ENCODE data around the gene DHRS4. TPM values are rescaled to one million over a fixed set of nuclear protein-coding genes. Genes with fewer than 3 reads are reported as not detected.

The DHRS4 gene
- total and polyA plus RNA-seq, 2 of the 13 experiments (the other 11 are each of a cell fraction or from before 2014, with no cell fraction given): 23.9 to 45.1 TPM

GRCh38 chr14:23951590-23952201 is 1.9 kb upstream of the DHRS4 start (continued):
- TF ChIP-seq ZFP91 (CRISPR knock-in tag; IDR thresholded peaks at IDR 0.05; ENCODE audit: borderline replicate concordance) (peak; percentile 55; the same call in 1 of the 2 replicates), ZNF12 (CRISPR knock-in tag; IDR thresholded peaks at IDR 0.05) (no peak), ZSCAN12 (CRISPR knock-in tag; IDR thresholded peaks at IDR 0.05) (no peak), MAZ (IDR thresholded peaks at IDR 0.05; ENCODE audit: borderline replicate concordance, low read depth, low read length) (no peak), MAZ (CRISPR knock-in tag; IDR thresholded peaks at IDR 0.05; ENCODE audit: low read depth) (no peak), ZNF782 (CRISPR knock-in tag; IDR thresholded peaks at IDR 0.05; ENCODE audit: borderline replicate concordance) (peak; percentile 58; the same call in 1 of the 2 replicates), CBX1 (IDR thresholded peaks at IDR 0.05; ENCODE audit: low read depth) (no peak), XRCC5 (optimal IDR thresholded peaks at IDR 0.05; ENCODE audit: low read length) (peak; percentile 54), USF2 (IDR thresholded peaks at IDR 0.05; ENCODE audit: low read depth, low read length) (no peak), USF2 (CRISPR knock-in tag; IDR thresholded peaks at IDR 0.05; ENCODE audit: borderline replicate concordance) (no peak), RXRA (CRISPR knock-in tag; IDR thresholded peaks at IDR 0.05) (peak; percentile 22; the same call in 1 of the 2 replicates), ZNF780A (CRISPR knock-in tag; IDR thresholded peaks at IDR 0.05) (no peak), GMEB2 (CRISPR knock-in tag; IDR thresholded peaks at IDR 0.05; ENCODE audit: low read depth) (no peak), ZNF331 (CRISPR knock-in tag; IDR thresholded peaks at IDR 0.05) (peak; percentile 55), ZNF687 (CRISPR knock-in tag; IDR thresholded peaks at IDR 0.05) (peak; percentile 74), AGO2 (optimal IDR thresholded peaks at IDR 0.05; ENCODE audit: low read depth, low read length) (no peak), ZNF333 (CRISPR knock-in tag; IDR thresholded peaks at IDR 0.05; ENCODE audit: borderline replicate concordance) (no peak), FOXC1 (CRISPR knock-in tag; IDR thresholded peaks at IDR 0.05; ENCODE audit: borderline replicate concordance) (0 out of 2 replicates have a peak, but pooled peaks have one; percentile 78), SOX5 (CRISPR knock-in tag; IDR thresholded peaks at IDR 0.05; ENCODE audit: borderline replicate concordance) (no peak), ZNF44 (CRISPR knock-in tag; IDR thresholded peaks at IDR 0.05) (0 out of 2 replicates have a peak, but pooled peaks have one; percentile 15)
